Suprapubic skin (tissue), 3 donors: ENCODE measurements around the gene ATOSA.

Experiments used
- CTCF ChIP-seq, 2 donors: fragments of 200-600 bp in 1 of 2; fragments of 450-650 bp in 1 of 2; sonication (generic) in 1 of 2; IDR thresholded peaks; one replicate each; pipeline ENCODE4 v1.5.1; 2016 to 2019; ENCODE audit warnings: antibody characterized with exemption in 2 of 2, mild to moderate bottlenecking in 1 of 2, moderate library complexity in 1 of 2
- POLR2AphosphoS5 ChIP-seq, 3 donors: sonication (generic); formaldehyde crosslinking; IDR thresholded peaks; one replicate each; pipeline ENCODE4 v1.6.1; 2017; ENCODE audit warnings: antibody characterized with exemption in 3 of 3

GRCh38 chr15:52695154-52695553 is 16.0 kb upstream of the ATOSA start:
- TF ChIP-seq POLR2AphosphoS5 (IDR thresholded peaks at IDR 0.05) (no peak), CTCF (IDR thresholded peaks at IDR 0.05) (no peak)
